ENCODE measurements around the gene TCF12.

TCF12 gene

GRCh38 chr15:57167821-57168395 is 249.5 kb downstream of the TCF12 start:
- DNase-seq (ENCODE audit: low read depth, low spot score) = no peak
- ChIA-PET POLR2A (no interaction called here), CTCF (interaction anchor here (1.1 kb wide), 1 partner anchor 346 kb away, joined by 3 read pairs; no protein-coding TSS in a partner anchor)
- no peak overlapping the region for H3K4me3 ChIP-seq (ENCODE audit: low read depth, low read length)
- no peak for TF ChIP-seq CTCF (IDR thresholded peaks at IDR 0.05; ENCODE audit: insufficient read depth, low read length, missing control alignments)

- ChIA-PET CTCF (no interaction called here), POLR2A (no interaction called here)
- DNase-seq (ENCODE audit: low read depth, low spot score) = no peak
- no peak overlapping the region for H3K4me3 ChIP-seq (ENCODE audit: low read depth, low read length)
- TF ChIP-seq CTCF (IDR thresholded peaks at IDR 0.05; ENCODE audit: insufficient read depth, low read length, missing control alignments) = no peak
Observed at GRCh38 chr15:57169643-57170042, 251.2 kb downstream of the TCF12 start.

GRCh38 chr15:57171426-57171825 is 253.0 kb downstream of the TCF12 start:
- DNase-seq (ENCODE audit: low read depth, low spot score) = no peak
- ChIA-PET CTCF (interaction anchor here (1.0 kb wide), 1 partner anchor 33 kb away, joined by 3 read pairs; no protein-coding TSS in a partner anchor), POLR2A (no interaction called here)
- TF ChIP-seq CTCF (IDR thresholded peaks at IDR 0.05; ENCODE audit: insufficient read depth, low read length, missing control alignments) = no peak
- H3K4me3 ChIP-seq (ENCODE audit: low read depth, low read length) = no peak overlapping the region

- CTCF ChIA-PET = interaction anchor here (1.1 kb wide), 1 partner anchor 41 kb away, joined by 3 read pairs; no protein-coding TSS in a partner anchor
- no peak for TF ChIP-seq CTCF (IDR thresholded peaks at IDR 0.05; ENCODE audit: insufficient read depth, low read length, missing control alignments)
- DNase-seq (ENCODE audit: low read depth, low spot score) = no peak
- POLR2A ChIA-PET = no interaction called here
- no peak overlapping the region for H3K4me3 ChIP-seq (ENCODE audit: low read depth, low read length)
Observed at GRCh38 chr15:57172925-57173324, 254.5 kb downstream of the TCF12 start.

GRCh38 chr15:57183041-57183440 is 264.6 kb downstream of the TCF12 start:
- no peak for TF ChIP-seq CTCF (IDR thresholded peaks at IDR 0.05; ENCODE audit: insufficient read depth, low read length, missing control alignments)
- DNase-seq (ENCODE audit: low read depth, low spot score) = no peak
- POLR2A ChIA-PET = no interaction called here
- CTCF ChIA-PET = interaction anchor here (2.0 kb wide), 1 partner anchor 36 kb away, joined by 6 read pairs; no protein-coding TSS in a partner anchor
- no peak overlapping the region for H3K4me3 ChIP-seq (ENCODE audit: low read depth, low read length)

- H3K4me3 ChIP-seq (ENCODE audit: low read depth, low read length) = no peak overlapping the region
- TF ChIP-seq CTCF (IDR thresholded peaks at IDR 0.05; ENCODE audit: insufficient read depth, low read length, missing control alignments) = no peak
- POLR2A ChIA-PET = no interaction called here
- no peak for DNase-seq (ENCODE audit: low read depth, low spot score)
- CTCF ChIA-PET = interaction anchor here (1.7 to 2.0 kb wide), 2 partner anchors 30 to 37 kb away, joined by 6 to 7 read pairs; no protein-coding TSS in a partner anchor
Observed at GRCh38 chr15:57183614-57184344, 265.3 kb downstream of the TCF12 start.
